ENCODE results near the gene KRT76.

GRCh38 chr12:52802442-52802841 lies 25.3 kb upstream of the KRT76 start:
- TF ChIP-seq CTCF (IDR thresholded peaks at IDR 0.05; ENCODE audit: low read length) (no peak), EZH2 (IDR thresholded peaks at IDR 0.05; ENCODE audit: borderline replicate concordance, low read length) (no peak)
